ENCODE measurements around the gene CYTH1.

GRCh38 chr17:78769196-78769773 is 12.8 kb downstream of the CYTH1 start:
- TF ChIP-seq CTCF (IDR thresholded peaks at IDR 0.05) (peak in 2 of 6 experiments; percentile 16 to 24), POLR2A (IDR thresholded peaks at IDR 0.05) (no peak)

Data from adrenal gland (tissue), 5 donors.